Liver (tissue), 9 donors: ENCODE data around the gene PPP1R1B. TPM values are rescaled to one million over a fixed set of nuclear protein-coding genes. Genes with fewer than 3 reads are reported as not detected.

Experiments used
- DNase-seq: peaks from one replicate; pipeline ENCODE4 v3.0.0-alpha.2; 2017; ENCODE audit warnings: low spot score
- H3K27ac ChIP-seq, 2 donors: one replicate each; pipeline ENCODE4 v1.7.0; 2013; ENCODE audit warnings: inconsistent platforms in 2 of 2, low read length in 2 of 2, control low read depth in 1 of 2, low read depth in 1 of 2, mild to moderate bottlenecking in 1 of 2
- H3K27me3 ChIP-seq, 4 donors: one replicate each; pipeline versions ENCODE4 v1.6.1 to v1.7.0; 2013; ENCODE audit warnings: low read length in 3 of 4, inconsistent platforms in 1 of 4, mild to moderate bottlenecking in 1 of 4, moderate library complexity in 1 of 4; ENCODE audit not compliant: control insufficient read depth in 4 of 4, insufficient read depth in 4 of 4
- H3K36me3 ChIP-seq, 4 donors: one replicate each; pipeline versions ENCODE4 v1.6.1 to v1.7.0; 2013; ENCODE audit warnings: low read length in 3 of 4, mild to moderate bottlenecking in 3 of 4, low read depth in 1 of 4, moderate library complexity in 1 of 4; ENCODE audit not compliant: control insufficient read depth in 4 of 4, insufficient read depth in 3 of 4
- H3K4me1 ChIP-seq, 4 donors: one replicate each; pipeline versions ENCODE4 v1.6.1 to v1.7.0; 2013; ENCODE audit warnings: low read length in 3 of 4, mild to moderate bottlenecking in 3 of 4, moderate library complexity in 1 of 4; ENCODE audit not compliant: control insufficient read depth in 4 of 4, insufficient read depth in 4 of 4
- H3K4me3 ChIP-seq, 3 donors: one replicate each; pipeline versions ENCODE4 v1.6.1 to v1.7.0; 2013; ENCODE audit warnings: low read length in 3 of 3, control low read depth in 1 of 3, low read depth in 1 of 3, mild to moderate bottlenecking in 1 of 3
- H3K9ac ChIP-seq, 2 donors: one replicate each; pipeline ENCODE4 v1.7.0; 2013; ENCODE audit warnings: low read length in 2 of 2, mild to moderate bottlenecking in 2 of 2, moderate library complexity in 2 of 2, control low read depth in 1 of 2, low read depth in 1 of 2
- H3K9me3 ChIP-seq, 4 donors: one replicate each; pipeline versions ENCODE4 v1.6.1 to v1.7.0; 2013; ENCODE audit warnings: low read length in 3 of 4; ENCODE audit not compliant: control insufficient read depth in 4 of 4
- FOXA1 ChIP-seq: IDR thresholded peaks from 2 replicates; pipeline ENCODE4 v1.6.1; 2016; ENCODE audit warnings: antibody characterized with exemption
- FOXA2 ChIP-seq: IDR thresholded peaks from 2 replicates; pipeline ENCODE4 v1.6.1; 2016; ENCODE audit warnings: antibody characterized with exemption
- GABPA ChIP-seq, 2 donors: IDR thresholded peaks in 1 of 2; conservative IDR thresholded peaks in 1 of 2; 2 replicates each; pipeline ENCODE4 v1.6.1; 2016; ENCODE audit warnings: antibody characterized with exemption in 2 of 2, mild to moderate bottlenecking in 1 of 2, moderate library complexity in 1 of 2
- HNF4G ChIP-seq: IDR thresholded peaks from 2 replicates; pipeline ENCODE4 v1.6.1; 2016; ENCODE audit warnings: antibody characterized with exemption
- JUND ChIP-seq, 2 donors: IDR thresholded peaks; 2 replicates each; pipeline ENCODE4 v1.6.1; 2016; ENCODE audit warnings: antibody characterized with exemption in 2 of 2
- NR2F2 ChIP-seq: IDR thresholded peaks from 2 replicates; pipeline ENCODE4 v1.6.1; 2016; ENCODE audit warnings: antibody characterized with exemption
- RAD21 ChIP-seq, 2 donors: IDR thresholded peaks; 2 replicates each; pipeline ENCODE4 v1.6.1; 2016; ENCODE audit warnings: antibody characterized with exemption in 2 of 2, mild to moderate bottlenecking in 2 of 2
- SP1 ChIP-seq: IDR thresholded peaks from 2 replicates; pipeline ENCODE4 v1.6.1; 2018; ENCODE audit warnings: antibody characterized with exemption, mild to moderate bottlenecking
- YY1 ChIP-seq: IDR thresholded peaks from 2 replicates; pipeline ENCODE4 v1.6.1; 2016; ENCODE audit warnings: antibody characterized with exemption, mild to moderate bottlenecking
- WGBS: extraction: QIAGEN DNeasy Blood & Tissue Kit; methylation state at CpG from one replicate; pipeline ENCODE4 v1.1.7; 2013; 5-methylcytosine and 5-hydroxymethylcytosine counted together
- polyA plus RNA-seq, 2 donors: library from polyadenylated mRNA; stranded (reverse) in 1 of 2; unstranded in 1 of 2; fragments of 200-250 nt in 1 of 2; fragments of >200 nt in 1 of 2; fragmentation: Nextera tagmentation in 1 of 2; extraction: Ambion mirVana in 1 of 2; gene quantifications; one replicate each; pipeline versions ENCODE4 v1.2.1 to v1.2.3, GENCODE V29; 2013 to 2015
- total RNA-seq, 2 donors: library from RNA; depleted of rRNA; stranded (reverse); fragments of >200 nt; gene quantifications; one replicate each; pipeline ENCODE4 v1.2.3, GENCODE V29; 2014
- TF ChIP-seq, protein P1 (sequence below): IDR thresholded peaks from 2 replicates; pipeline ENCODE4 v1.6.1; 2016; ENCODE audit warnings: antibody characterized with exemption
- TF ChIP-seq, protein P2 (sequence below): fragments of 150-350 bp; IDR thresholded peaks from 2 replicates; pipeline ENCODE4 v1.5.1; 2017; ENCODE audit warnings: improper control_type of control experiment, low read depth, low read length; ENCODE audit not compliant: missing input control
- TF ChIP-seq, protein P3 (sequence below): IDR thresholded peaks from 2 replicates; pipeline ENCODE4 v1.6.1; 2016; ENCODE audit warnings: antibody characterized with exemption
- TF ChIP-seq, protein P4 (sequence below): IDR thresholded peaks from 2 replicates; pipeline ENCODE4 v1.6.1; 2016; ENCODE audit warnings: antibody characterized with exemption
- donor health status: healthy.
- donor health status: healthy.
- donor health status: healthy.
- donor health status: healthy.
- donor health status: healthy.

Gene PPP1R1B
- total and polyA plus RNA-seq, 4 donors = 0.14 TPM; not detected in 3

DNA sequence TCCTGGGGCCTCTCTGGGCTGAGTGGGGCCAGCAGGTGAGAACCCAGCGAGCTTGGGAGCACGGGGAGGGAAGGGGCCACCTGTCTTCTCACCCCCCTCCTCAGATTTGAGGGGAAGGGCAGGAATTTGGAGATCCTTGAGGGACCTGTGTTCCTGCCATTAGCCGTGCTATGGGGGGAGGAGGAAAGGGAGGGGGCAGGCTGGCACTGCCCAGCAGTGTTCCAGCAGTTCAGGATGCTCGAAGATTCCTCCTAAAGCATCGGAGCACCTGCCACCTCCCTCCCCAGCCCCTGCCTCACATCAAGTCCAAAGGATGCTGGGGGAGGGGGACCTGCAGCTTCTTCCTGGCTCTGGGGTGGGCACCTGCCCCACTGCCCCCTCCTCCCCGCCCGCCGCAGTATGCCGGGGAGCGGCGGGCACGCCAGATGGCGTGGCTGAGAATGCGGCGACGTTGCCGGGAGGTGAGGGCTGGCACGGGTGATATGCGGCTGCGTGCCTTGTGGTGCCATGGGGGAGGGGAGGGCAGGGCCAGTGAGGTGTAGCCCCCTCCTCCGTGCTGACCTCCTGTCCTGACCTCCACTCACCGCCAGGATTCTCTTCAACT, 14.4 kb upstream of the PPP1R1B start:
- Histone ChIP-seq H3K9me3 (no peaks in the 10 kb centered on the region), H3K36me3 (no peaks in the 10 kb centered on the region), H3K27me3 (peaks cover 0 to 2% (median 0%) of the 10 kb centered on the region in 4 donors), H3K4me3 (no peak overlapping the region), H3K9ac (no peak overlapping the region), H3K27ac (no peak overlapping the region), H3K4me1 (peaks cover 0 to 2% (median 0%) of the 10 kb centered on the region in 4 donors)
- TF ChIP-seq FOXA1 (no peak), FOXA2 (no peak), GABPA (IDR thresholded peaks at IDR 0.05 in 1 of 2, conservative IDR thresholded peaks at IDR 0.05 in 1 of 2) (no peak), YY1 (no peak), RAD21 (IDR thresholded peaks at IDR 0.05) (no peak), SP1 (no peak), JUND (IDR thresholded peaks at IDR 0.05) (no peak)
- TF ChIP-seq, protein P1, sequence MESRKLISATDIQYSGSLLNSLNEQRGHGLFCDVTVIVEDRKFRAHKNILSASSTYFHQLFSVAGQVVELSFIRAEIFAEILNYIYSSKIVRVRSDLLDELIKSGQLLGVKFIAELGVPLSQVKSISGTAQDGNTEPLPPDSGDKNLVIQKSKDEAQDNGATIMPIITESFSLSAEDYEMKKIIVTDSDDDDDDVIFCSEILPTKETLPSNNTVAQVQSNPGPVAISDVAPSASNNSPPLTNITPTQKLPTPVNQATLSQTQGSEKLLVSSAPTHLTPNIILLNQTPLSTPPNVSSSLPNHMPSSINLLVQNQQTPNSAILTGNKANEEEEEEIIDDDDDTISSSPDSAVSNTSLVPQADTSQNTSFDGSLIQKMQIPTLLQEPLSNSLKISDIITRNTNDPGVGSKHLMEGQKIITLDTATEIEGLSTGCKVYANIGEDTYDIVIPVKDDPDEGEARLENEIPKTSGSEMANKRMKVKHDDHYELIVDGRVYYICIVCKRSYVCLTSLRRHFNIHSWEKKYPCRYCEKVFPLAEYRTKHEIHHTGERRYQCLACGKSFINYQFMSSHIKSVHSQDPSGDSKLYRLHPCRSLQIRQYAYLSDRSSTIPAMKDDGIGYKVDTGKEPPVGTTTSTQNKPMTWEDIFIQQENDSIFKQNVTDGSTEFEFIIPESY = no peak
- TF ChIP-seq, protein P2, sequence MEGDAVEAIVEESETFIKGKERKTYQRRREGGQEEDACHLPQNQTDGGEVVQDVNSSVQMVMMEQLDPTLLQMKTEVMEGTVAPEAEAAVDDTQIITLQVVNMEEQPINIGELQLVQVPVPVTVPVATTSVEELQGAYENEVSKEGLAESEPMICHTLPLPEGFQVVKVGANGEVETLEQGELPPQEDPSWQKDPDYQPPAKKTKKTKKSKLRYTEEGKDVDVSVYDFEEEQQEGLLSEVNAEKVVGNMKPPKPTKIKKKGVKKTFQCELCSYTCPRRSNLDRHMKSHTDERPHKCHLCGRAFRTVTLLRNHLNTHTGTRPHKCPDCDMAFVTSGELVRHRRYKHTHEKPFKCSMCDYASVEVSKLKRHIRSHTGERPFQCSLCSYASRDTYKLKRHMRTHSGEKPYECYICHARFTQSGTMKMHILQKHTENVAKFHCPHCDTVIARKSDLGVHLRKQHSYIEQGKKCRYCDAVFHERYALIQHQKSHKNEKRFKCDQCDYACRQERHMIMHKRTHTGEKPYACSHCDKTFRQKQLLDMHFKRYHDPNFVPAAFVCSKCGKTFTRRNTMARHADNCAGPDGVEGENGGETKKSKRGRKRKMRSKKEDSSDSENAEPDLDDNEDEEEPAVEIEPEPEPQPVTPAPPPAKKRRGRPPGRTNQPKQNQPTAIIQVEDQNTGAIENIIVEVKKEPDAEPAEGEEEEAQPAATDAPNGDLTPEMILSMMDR = no peak
- no peak for DNase-seq
- WGBS = 79% methylated on average over 22 of the region's 22 CpGs

DNA sequence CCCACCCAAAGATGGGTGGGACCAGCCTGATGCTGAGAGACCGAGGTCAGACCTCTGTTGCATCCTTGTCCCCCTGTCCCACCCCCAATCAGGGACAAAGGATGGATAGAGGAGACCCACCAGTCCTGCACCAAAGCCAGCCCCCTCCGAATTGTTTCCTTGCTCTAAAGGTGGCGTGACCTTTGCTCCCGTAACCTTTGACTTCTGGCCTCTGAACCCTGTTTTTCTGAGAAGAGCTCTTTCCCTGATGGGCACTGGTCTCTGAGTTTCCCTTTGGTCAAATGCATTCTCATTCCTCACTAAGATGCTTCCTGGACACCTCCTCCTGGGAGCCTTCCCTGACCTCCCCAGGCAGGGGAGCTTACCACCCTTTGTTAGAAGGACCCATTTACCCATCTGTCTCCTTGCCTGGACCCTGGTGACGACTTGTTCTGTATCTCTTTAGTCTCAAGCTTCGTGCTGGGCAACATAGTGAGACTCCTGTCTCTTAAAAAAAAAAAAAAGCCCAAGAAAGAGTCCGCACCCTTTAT, 13.8 kb upstream of the PPP1R1B start:
- H3K36me3 ChIP-seq = no peaks in the 10 kb centered on the region

DNA sequence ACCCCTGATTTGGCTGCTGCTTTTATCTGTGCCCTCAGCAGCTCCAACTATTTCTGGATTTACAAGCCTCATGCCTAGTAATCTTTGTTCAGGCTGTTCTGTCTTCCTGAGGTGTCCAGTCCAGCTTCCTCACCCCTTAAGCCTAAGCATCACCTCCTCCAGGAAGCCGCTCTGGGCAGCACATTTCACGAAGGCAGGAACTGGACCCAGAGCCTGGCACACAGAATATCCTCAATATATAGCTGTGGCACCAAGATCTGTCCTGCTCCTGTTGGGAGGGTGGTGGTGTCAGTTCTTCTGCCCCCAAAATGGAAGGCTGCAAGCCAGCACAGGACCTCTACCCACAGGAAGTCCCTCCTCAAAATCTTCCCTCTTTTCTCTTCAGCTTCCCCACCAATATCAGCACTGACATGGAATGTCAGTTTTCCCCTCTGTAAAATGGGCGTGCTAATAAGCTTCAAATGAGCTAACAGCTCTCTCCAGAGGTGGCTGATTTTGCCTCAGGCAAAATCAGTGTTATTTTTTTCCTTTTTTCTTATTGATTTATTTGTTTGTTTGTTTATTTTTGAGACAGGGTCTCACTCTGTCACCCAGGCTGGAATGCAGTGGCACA, 12.1 kb upstream of the PPP1R1B start:
- no peak overlapping the region for H3K27ac ChIP-seq
- 86% methylated on average over 3 of the region's 3 CpGs for WGBS
- no peaks in the 10 kb centered on the region for H3K36me3 ChIP-seq
- H3K9ac ChIP-seq = no peak overlapping the region
- DNase-seq = no peak
- TF ChIP-seq, protein P3, sequence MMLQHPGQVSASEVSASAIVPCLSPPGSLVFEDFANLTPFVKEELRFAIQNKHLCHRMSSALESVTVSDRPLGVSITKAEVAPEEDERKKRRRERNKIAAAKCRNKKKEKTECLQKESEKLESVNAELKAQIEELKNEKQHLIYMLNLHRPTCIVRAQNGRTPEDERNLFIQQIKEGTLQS = no peak
- TF ChIP-seq HNF4G (no peak), SP1 (no peak), YY1 (no peak)
- TF ChIP-seq, protein P4, sequence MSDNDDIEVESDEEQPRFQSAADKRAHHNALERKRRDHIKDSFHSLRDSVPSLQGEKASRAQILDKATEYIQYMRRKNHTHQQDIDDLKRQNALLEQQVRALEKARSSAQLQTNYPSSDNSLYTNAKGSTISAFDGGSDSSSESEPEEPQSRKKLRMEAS = no peak
- peaks cover 0 to 2% (median 0%) of the 10 kb centered on the region in 4 donors for H3K27me3 ChIP-seq
- H3K4me3 ChIP-seq = no peak overlapping the region
- H3K9me3 ChIP-seq = no peaks in the 10 kb centered on the region
- peaks cover 0 to 11% (median 5%) of the 10 kb centered on the region in 4 donors for H3K4me1 ChIP-seq

More for the DNA sequence above, 13.8 kb upstream of the PPP1R1B start:
- WGBS = 76% methylated on average over 7 of the region's 7 CpGs
- H3K9me3 ChIP-seq = no peaks in the 10 kb centered on the region
- H3K27me3 ChIP-seq = peaks cover 0 to 2% (median 0%) of the 10 kb centered on the region in 4 donors
- H3K9ac ChIP-seq = no peak overlapping the region
- TF ChIP-seq NR2F2 (peak; percentile 78), FOXA2 (no peak)
- peaks cover 0 to 5% (median 2%) of the 10 kb centered on the region in 4 donors for H3K4me1 ChIP-seq
- no peak overlapping the region for H3K4me3 ChIP-seq
- no peak overlapping the region for H3K27ac ChIP-seq
- DNase-seq = no peak
